Ramos (cell line): ENCODE results near the gene ACSBG1.
"Not testable (repeated sequence)": the region's sequence is repeated elsewhere in the genome, so short reads cannot be mapped to it uniquely, and the experiment has no call there.

Experiments used
- in situ Hi-C: fragments of 300-500 bp; cut with MboI; formaldehyde crosslinking; loops from one replicate; pipeline ENCODE4 v1.14.3; 2022; ENCODE audit warnings: low sequenced_read_pairs; ENCODE audit not compliant: unreplicated experiment

The ACSBG1 gene

GRCh38 chr15:78174401-78174800, 60.0 kb downstream of the ACSBG1 start:
- in situ Hi-C loops = no loop called here

GRCh38 chr15:78171864-78172472, 62.4 kb downstream of the ACSBG1 start:
- in situ Hi-C loops = no loop called here

- in situ Hi-C loops = no loop called here
Observed at GRCh38 chr15:78170848-78171773, 63.3 kb downstream of the ACSBG1 start.

GRCh38 chr15:78168608-78169007, 65.8 kb downstream of the ACSBG1 start:
- in situ Hi-C loops = no loop called here

GRCh38 chr15:78167227-78167888, 67.0 kb downstream of the ACSBG1 start:
- in situ Hi-C loops = no loop called here

- in situ Hi-C loops = no loop called here
Observed at GRCh38 chr15:78164010-78164409, 70.4 kb downstream of the ACSBG1 start.

GRCh38 chr15:78162038-78162437, 72.3 kb downstream of the ACSBG1 start:
- in situ Hi-C loops = no loop called here

- in situ Hi-C loops = no loop called here
Observed at GRCh38 chr15:78159395-78159794, 75.0 kb downstream of the ACSBG1 start.

GRCh38 chr15:78157203-78157602, 77.2 kb downstream of the ACSBG1 start:
- in situ Hi-C loops = no loop called here

- in situ Hi-C loops = no loop called here
Observed at GRCh38 chr15:78156653-78157052, 77.7 kb downstream of the ACSBG1 start.

- in situ Hi-C loops = no loop called here
Observed at GRCh38 chr15:78155355-78155939, 78.9 kb downstream of the ACSBG1 start.

- in situ Hi-C loops = no loop called here
Observed at GRCh38 chr15:78154955-78155354, 79.4 kb downstream of the ACSBG1 start.

GRCh38 chr15:78151075-78151474, 83.3 kb downstream of the ACSBG1 start:
- in situ Hi-C loops = not testable (repeated sequence)

- in situ Hi-C loops = no loop called here
Observed at GRCh38 chr15:78149805-78150751, 84.3 kb downstream of the ACSBG1 start.

- in situ Hi-C loops = no loop called here
Observed at GRCh38 chr15:78149068-78149804, 85.1 kb downstream of the ACSBG1 start, which contains the start of gene IDH3A. TSS of gene IDH3A (plus strand) at chr15:78149362. CDS start at chr15:78149404, 42 bp downstream.

- in situ Hi-C loops = no loop called here
Observed at GRCh38 chr15:78148392-78149067, 85.8 kb downstream of the ACSBG1 start.

- in situ Hi-C loops = no loop called here
Observed at GRCh38 chr15:78147566-78147965, 86.8 kb downstream of the ACSBG1 start.

GRCh38 chr15:78146425-78147154, 87.8 kb downstream of the ACSBG1 start:
- in situ Hi-C loops = no loop called here
